H1 (cell line): ENCODE measurements around the gene PDYN. TPM values are rescaled to one million over a fixed set of nuclear protein-coding genes. Genes with fewer than 3 reads are reported as not detected.

Experiments
- CTCF ChIA-PET: fragments of 300-600 bp; sonication (Branson Sonifier 250); formaldehyde crosslinking; loops from one replicate; lab custom pipeline; 2021; ENCODE audit not compliant: partially characterized antibody; lab: Charles Lee
- POLR2A ChIA-PET: fragments of 300-600 bp; sonication (Branson Sonifier 250); formaldehyde crosslinking; loops from one replicate; lab custom pipeline; 2021; ENCODE audit warnings: inconsistent platforms; ENCODE audit not compliant: partially characterized antibody; lab: Charles Lee
- DNase-seq, 2 experiments: peaks; one replicate each; pipeline versions ENCODE4 v3.0.0 to v3.0.0-alpha.2; 2010 to 2022; ENCODE audit warnings: low spot score in 2 of 2, low read depth in 1 of 2, mixed read lengths in 1 of 2
- FAIRE-seq: peaks from 2 replicates; lab custom pipeline; 2011; peaks lifted over from hg19 to GRCh38; lab: Jason Lieb, UNC
- H2AFZ ChIP-seq: 2 replicates; pipeline ENCODE4 v1.8.1; 2012; ENCODE audit warnings: low read length, inconsistent platforms
- H2AK5ac ChIP-seq: 2 replicates; pipeline ENCODE4 v1.6.1; 2013; ENCODE audit warnings: low read depth, low read length
- H2BK120ac ChIP-seq: replicated peaks from 2 replicates; pipeline ENCODE3; 2013; ENCODE audit warnings: low read depth, low read length, inconsistent platforms
- H2BK12ac ChIP-seq: 2 replicates; pipeline ENCODE4 v1.6.1; 2013; ENCODE audit warnings: low read depth, low read length
- H2BK15ac ChIP-seq: 2 replicates; pipeline ENCODE4 v1.6.1; 2013; ENCODE audit warnings: low read length
- H2BK20ac ChIP-seq: 2 replicates; pipeline ENCODE4 v1.6.1; 2013; ENCODE audit warnings: low read length
- H2BK5ac ChIP-seq: 2 replicates; pipeline ENCODE4 v1.6.1; 2013; ENCODE audit warnings: low read depth, low read length
- H3K14ac ChIP-seq: 2 replicates; pipeline ENCODE4 v1.6.1; 2013; ENCODE audit warnings: inconsistent platforms; ENCODE audit not compliant: insufficient read length
- H3K18ac ChIP-seq: 2 replicates; pipeline ENCODE4 v1.6.1; 2013; ENCODE audit warnings: low read length; ENCODE audit errors: extremely low read depth
- H3K23ac ChIP-seq: 2 replicates; pipeline ENCODE4 v1.6.1; 2013; ENCODE audit warnings: inconsistent platforms; ENCODE audit not compliant: insufficient read length
- H3K23me2 ChIP-seq: 2 replicates; pipeline ENCODE4 v1.6.1; 2013; ENCODE audit warnings: low read depth, low read length
- H3K27ac ChIP-seq: 2 replicates; pipeline ENCODE4 v1.6.1; 2011; ENCODE audit warnings: low read depth, low read length, inconsistent platforms
- H3K27me3 ChIP-seq, 4 experiments: replicated peaks in 1 of 4; 1 replicate in 1 of 4; 2 replicates in 3 of 4; pipeline versions ENCODE4 v1.6.1 to v1.8.1; 2011 to 2013; ENCODE audit warnings: low read length in 3 of 4, mild to moderate bottlenecking in 3 of 4, inconsistent platforms in 2 of 4, mixed read lengths in 2 of 4, moderate library complexity in 1 of 4; ENCODE audit not compliant: control insufficient read depth in 3 of 4, insufficient read depth in 3 of 4; ENCODE audit errors: extremely low read depth in 1 of 4
- H3K36me3 ChIP-seq, 4 experiments: 2 replicates each; pipeline versions ENCODE4 v1.6.1 to v1.8.1; 2011 to 2013; ENCODE audit warnings: mild to moderate bottlenecking in 4 of 4, low read length in 3 of 4, moderate library complexity in 2 of 4, control low read depth in 1 of 4, inconsistent platforms in 1 of 4; ENCODE audit not compliant: insufficient read depth in 4 of 4, control insufficient read depth in 2 of 4
- H3K4ac ChIP-seq: replicated peaks from 2 replicates; pipeline ENCODE3; 2013; ENCODE audit warnings: low read length, low read depth, mixed read lengths, inconsistent platforms; ENCODE audit not compliant: insufficient read length
- H3K4me1 ChIP-seq, 4 experiments: replicated peaks in 1 of 4; 1 replicate in 1 of 4; 2 replicates in 3 of 4; pipeline versions ENCODE4 v1.6.1 to v1.8.1; 2011 to 2013; ENCODE audit warnings: low read length in 3 of 4, inconsistent platforms in 2 of 4, mixed read lengths in 1 of 4; ENCODE audit not compliant: insufficient read depth in 4 of 4, control insufficient read depth in 3 of 4
- H3K4me2 ChIP-seq, 2 experiments: 2 replicates each; pipeline versions ENCODE4 v1.6.1 to v1.8.1; 2011 to 2013; ENCODE audit warnings: low read depth in 2 of 2, low read length in 2 of 2, control low read depth in 1 of 2, inconsistent platforms in 1 of 2, mild to moderate bottlenecking in 1 of 2; ENCODE audit not compliant: insufficient read depth in 1 of 2
- H3K4me3 ChIP-seq, 4 experiments: fragments of 200-600, 300-600 bp in 1 of 4; sonication (generic), shearing (Covaris generic), sonication (Bioruptor Twin) in 1 of 4; 2 replicates each; pipeline versions ENCODE4 v1.5.1 to v1.8.1; 2011 to 2016; ENCODE audit warnings: low read length in 4 of 4, low read depth in 3 of 4, control low read depth in 2 of 4, inconsistent platforms in 2 of 4, mild to moderate bottlenecking in 2 of 4, mixed read lengths in 1 of 4, moderate library complexity in 1 of 4; ENCODE audit not compliant: insufficient read depth in 2 of 4; ENCODE audit errors: extremely low read depth in 1 of 4
- H3K56ac ChIP-seq: replicated peaks from 2 replicates; pipeline ENCODE3; 2013; ENCODE audit warnings: low read depth, mild to moderate bottlenecking, mixed read lengths, low read length, inconsistent platforms; ENCODE audit not compliant: insufficient read length
- H3K79me1 ChIP-seq: 2 replicates; pipeline ENCODE4 v1.6.1; 2013; ENCODE audit warnings: low read depth, low read length, control low read depth
- H3K79me2 ChIP-seq, 2 experiments: 2 replicates each; pipeline versions ENCODE4 v1.6.1 to v1.8.1; 2012 to 2013; ENCODE audit warnings: low read length in 2 of 2, mild to moderate bottlenecking in 2 of 2, inconsistent platforms in 1 of 2; ENCODE audit not compliant: insufficient read depth in 2 of 2, control insufficient read depth in 1 of 2
- H3K9ac ChIP-seq, 4 experiments: replicated peaks in 1 of 4; 1 replicate in 1 of 4; 2 replicates in 3 of 4; pipeline versions ENCODE4 v1.6.1 to v1.8.1; 2011 to 2013; ENCODE audit warnings: low read depth in 3 of 4, low read length in 3 of 4, control low read depth in 2 of 4, mild to moderate bottlenecking in 2 of 4, moderate library complexity in 2 of 4, inconsistent platforms in 1 of 4; ENCODE audit errors: extremely low read depth in 1 of 4
- H3K9me3 ChIP-seq, 2 experiments: 2 replicates each; pipeline versions ENCODE4 v1.6.1 to v1.8.1; 2012 to 2013; ENCODE audit warnings: mild to moderate bottlenecking in 2 of 2, moderate library complexity in 2 of 2, control low read depth in 1 of 2, inconsistent platforms in 1 of 2, low read depth in 1 of 2, low read length in 1 of 2, mixed read lengths in 1 of 2; ENCODE audit not compliant: insufficient read depth in 2 of 2
- H4K20me1 ChIP-seq, 2 experiments: replicated peaks in 1 of 2; 2 replicates each; pipeline versions ENCODE3 to v1.8.1; 2011 to 2013; ENCODE audit warnings: inconsistent platforms in 2 of 2, low read length in 2 of 2, mild to moderate bottlenecking in 1 of 2; ENCODE audit not compliant: insufficient read depth in 2 of 2, control insufficient read depth in 1 of 2
- H4K5ac ChIP-seq: 2 replicates; pipeline ENCODE4 v1.6.1; 2013; ENCODE audit warnings: low read length, low read depth, mixed read lengths, inconsistent platforms; ENCODE audit not compliant: insufficient read length
- H4K8ac ChIP-seq: 2 replicates; pipeline ENCODE4 v1.8.0; 2013; ENCODE audit warnings: mild to moderate bottlenecking, moderate library complexity, low read length, inconsistent platforms; ENCODE audit not compliant: insufficient read depth; ENCODE audit errors: extremely low read depth
- H4K91ac ChIP-seq: replicated peaks from 2 replicates; pipeline ENCODE3; 2013; ENCODE audit warnings: low read length, mixed read lengths, inconsistent platforms; ENCODE audit not compliant: insufficient read length
- BCL11A ChIP-seq, 2 experiments: IDR thresholded peaks; one replicate each; pipeline ENCODE4 v1.6.1; 2011; ENCODE audit warnings: low read depth in 2 of 2, low read length in 2 of 2, mild to moderate bottlenecking in 2 of 2
- CEBPB ChIP-seq: IDR thresholded peaks from 2 replicates; pipeline ENCODE4 v1.6.1; 2012; ENCODE audit warnings: low read depth, low read length
- KDM5A ChIP-seq: fragments of 200-600 bp; IDR thresholded peaks from 2 replicates; pipeline ENCODE4 v1.7.1; 2012; ENCODE audit warnings: mild to moderate bottlenecking, low read length, inconsistent platforms, mixed read lengths
- MAFK ChIP-seq: IDR thresholded peaks from 2 replicates; pipeline ENCODE4 v1.6.1; 2012; ENCODE audit warnings: low read depth, mild to moderate bottlenecking, improper control_type of control experiment, low read length
- POLR2AphosphoS5 ChIP-seq: IDR thresholded peaks from 2 replicates; pipeline ENCODE4 v1.6.1; 2011; ENCODE audit warnings: low read depth, low read length
- RFX5 ChIP-seq: IDR thresholded peaks from 2 replicates; pipeline ENCODE4 v1.6.1; 2011; ENCODE audit warnings: low read depth, low read length, improper control_type of control experiment, borderline replicate concordance
- RXRA ChIP-seq: IDR thresholded peaks from 2 replicates; pipeline ENCODE4 v1.6.1; 2011; ENCODE audit warnings: low read depth, mild to moderate bottlenecking, low read length, moderate library complexity; ENCODE audit not compliant: insufficient read depth
- SAP30 ChIP-seq: fragments of 300-600 bp; sonication (generic); IDR thresholded peaks from 2 replicates; pipeline ENCODE4 v1.7.1; 2012; ENCODE audit warnings: low read length, moderate library complexity, mild to moderate bottlenecking, inconsistent platforms; ENCODE audit not compliant: insufficient read depth, insufficient replicate concordance
- TEAD4 ChIP-seq: IDR thresholded peaks from 2 replicates; pipeline ENCODE4 v1.6.1; 2012; ENCODE audit warnings: low read depth, low read length, inconsistent platforms, mixed read lengths
- WGBS, 2 experiments: shearing (Covaris generic) in 1 of 2; methylation state at CpG; one replicate each; pipeline versions ENCODE4 v1.1.6 to v1.1.7; 2013 to 2015; ENCODE audit warnings: low lambda C conversion rate in 2 of 2, mixed read lengths in 2 of 2, inconsistent platforms in 1 of 2, low coverage in 1 of 2, missing lambda C conversion rate in 1 of 2; ENCODE audit not compliant: insufficient replicate concordance in 2 of 2, insufficient coverage in 1 of 2, insufficient read length in 1 of 2; ENCODE audit errors: extremely low coverage in 1 of 2, missing lambda C conversion rate in 1 of 2; 5-methylcytosine and 5-hydroxymethylcytosine counted together
- polyA plus RNA-seq, 7 experiments: library from polyadenylated mRNA; depleted of rRNA in 3 of 7; stranded (reverse) in 5 of 7; unstranded in 2 of 7; fragments of >200 nt in 5 of 7; fragments of 200-250 nt in 2 of 7; gene quantifications; 1 replicate in 5 of 7; 2 replicates in 1 of 7; 4 replicates in 1 of 7; pipeline versions ENCODE4 v1.2.1 to v1.2.3, GENCODE V29; 2011 to 2013; ENCODE audit warnings: missing spikeins in 2 of 7, mixed read lengths in 2 of 7
- total RNA-seq: library from RNA; stranded (reverse); fragmentation: NEBNext Ultra II Directional; extraction: Animal tissue kit (Norgen Biotek cat#: 25700); gene quantifications from 2 replicates; pipeline ENCODE4 v1.2.1, GENCODE V29; 2021

PDYN gene
- total and polyA plus RNA-seq, 2 of the 8 experiments (the other 6 are each of a cell fraction or from before 2014, with no cell fraction given) = 0.54 to 0.60 TPM

DNA sequence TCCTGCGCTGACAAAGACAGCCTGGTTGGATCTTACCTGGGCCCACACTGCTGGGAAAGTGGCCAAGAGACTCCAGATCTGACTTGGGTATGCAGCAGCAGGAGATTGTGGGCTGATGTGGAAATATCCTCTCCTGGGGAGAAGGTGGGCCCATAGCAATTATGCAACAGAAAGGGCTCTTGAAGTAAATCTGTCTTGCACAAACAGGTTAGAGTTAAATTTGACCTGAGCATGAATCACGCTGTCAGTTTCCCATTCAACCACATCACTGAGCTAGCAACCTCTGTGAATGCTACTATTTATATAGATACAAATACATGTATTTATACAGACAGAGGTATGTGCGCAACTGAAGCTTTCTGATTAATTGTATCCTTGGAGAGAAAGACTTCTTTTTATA is 28.3 kb upstream of the PDYN start:
- POLR2A ChIA-PET = no interaction called here
- Histone ChIP-seq H3K4ac (no peak overlapping the region), H3K23ac (no peak overlapping the region), H3K4me2 (no peak overlapping the region), H2BK5ac (no peak overlapping the region), H3K18ac (no peak overlapping the region), H3K4me1 (no peaks in the 10 kb centered on the region), H3K79me1 (no peaks in the 10 kb centered on the region), H4K8ac (no peak overlapping the region), H3K9ac (no peak overlapping the region), H3K9me3 (no peaks in the 10 kb centered on the region), H2AK5ac (no peak overlapping the region), H3K27me3 (no peaks in the 10 kb centered on the region), H2AFZ (no peak overlapping the region), H3K79me2 (no peaks in the 10 kb centered on the region), H3K4me3 (no peak overlapping the region), H4K5ac (no peak overlapping the region), H3K14ac (no peak overlapping the region), H4K20me1 (no peaks in the 10 kb centered on the region), H3K23me2 (no peaks in the 10 kb centered on the region), H4K91ac (no peak overlapping the region), H3K36me3 (no peaks in the 10 kb centered on the region), H2BK120ac (no peak overlapping the region), H2BK15ac (no peak overlapping the region), H2BK20ac (no peak overlapping the region), H2BK12ac (no peak overlapping the region), H3K27ac (no peak overlapping the region), H3K56ac (no peak overlapping the region)
- no peak for FAIRE-seq
- TF ChIP-seq SAP30 = no peak
- no peak for TF ChIP-seq RXRA
- TF ChIP-seq CEBPB = no peak
- TF ChIP-seq KDM5A = no peak
- no peak for TF ChIP-seq BCL11A (IDR thresholded peaks at IDR 0.05; ENCODE audit: low read depth in 2 of 2, low read length in 2 of 2)
- no peak for TF ChIP-seq POLR2AphosphoS5
- no peak for TF ChIP-seq MAFK
- no peak for TF ChIP-seq RFX5
- TF ChIP-seq TEAD4 = no peak
- WGBS, 2 experiments = 81% methylated on average over 3 of the region's 3 CpGs; no CpG with 5 or more reads in 1 of the 2 experiments
- CTCF ChIA-PET = interaction anchor here (1.1 to 9.5 kb wide), 3 partner anchors 10 to 150 kb away, joined by 4 to 88 read pairs (median 5); no protein-coding TSS in a partner anchor
- DNase-seq = no peak
